Tibial nerve (tissue), 4 donors: ENCODE measurements around the gene ANO7. TPM values are rescaled to one million over a fixed set of nuclear protein-coding genes. Genes with fewer than 3 reads are reported as not detected.

ENCODE experiments used
- DNase-seq, 2 donors: peaks; one replicate each; pipeline ENCODE4 v3.0.0-alpha.2; 2019; ENCODE audit warnings: low spot score in 2 of 2
- H3K27ac ChIP-seq, 4 donors: fragments of 200-600 bp; sonication (generic) in 3 of 4; one replicate each; pipeline ENCODE4 v1.5.1; 2017 to 2019; ENCODE audit warnings: mild to moderate bottlenecking in 1 of 4
- H3K27me3 ChIP-seq, 2 donors: fragments of 200-600 bp; sonication (generic) in 1 of 2; one replicate each; pipeline versions ENCODE4 v1.5.1 to v1.6.0; 2017 to 2019
- H3K36me3 ChIP-seq, 3 donors: fragments of 200-600 bp; sonication (generic); one replicate each; pipeline ENCODE4 v1.5.1; 2018 to 2019
- H3K4me1 ChIP-seq, 4 donors: fragments of 200-600 bp; sonication (generic) in 3 of 4; one replicate each; pipeline ENCODE4 v1.5.1; 2017 to 2019
- H3K4me3 ChIP-seq, 4 donors: fragments of 200-600 bp; sonication (generic) in 3 of 4; one replicate each; pipeline ENCODE4 v1.5.1; 2017 to 2019; ENCODE audit warnings: mild to moderate bottlenecking in 1 of 4, moderate library complexity in 1 of 4
- H3K9me3 ChIP-seq, 4 donors: fragments of 200-600 bp; sonication (generic) in 3 of 4; one replicate each; pipeline ENCODE4 v1.5.1; 2017 to 2019
- CTCF ChIP-seq, 5 experiments: fragments of 200-600 bp in 3 of 5; fragments of 450-650 bp in 2 of 5; sonication (generic) in 3 of 5; IDR thresholded peaks; one replicate each; pipeline ENCODE4 v1.5.1; 2016 to 2019; ENCODE audit warnings: antibody characterized with exemption in 5 of 5, mild to moderate bottlenecking in 3 of 5, moderate library complexity in 2 of 5
- EP300 ChIP-seq, 2 donors: sonication (generic); formaldehyde crosslinking; IDR thresholded peaks; one replicate each; pipeline ENCODE4 v1.6.1; 2017; ENCODE audit warnings: antibody characterized with exemption in 2 of 2, mild to moderate bottlenecking in 1 of 2
- POLR2A ChIP-seq, 2 donors: fragments of 450-650 bp; IDR thresholded peaks; one replicate each; pipeline ENCODE4 v1.6.1; 2017; ENCODE audit warnings: antibody characterized with exemption in 2 of 2, mild to moderate bottlenecking in 2 of 2, moderate library complexity in 2 of 2
- whole genome bisulfite sequencing, 2 donors: methylation state at CpG; one replicate each; pipeline ENCODE4 v1.1.5; 2018; 5-methylcytosine and 5-hydroxymethylcytosine counted together
- total RNA-seq, 4 donors: library from RNA; depleted of rRNA; stranded (reverse); fragments of >200 nt; gene quantifications; one replicate each; pipeline ENCODE4 v1.1.0, GENCODE V29; 2016

Gene ANO7
- total RNA-seq, 4 donors from 2014 or later, result 0.42 to 1.2 (median 0.51) TPM

GRCh38 chr2:241234066-241234790 is 45.8 kb downstream of the ANO7 start:
- Histone ChIP-seq H3K27ac (no peak overlapping the region), H3K27me3 (no peaks in the 10 kb centered on the region), H3K9me3 (no peaks in the 10 kb centered on the region), H3K4me3 (no peak overlapping the region), H3K36me3 (peaks cover 6 to 100% (median 78%) of the 10 kb centered on the region in 3 donors), H3K4me1 (no peaks in the 10 kb centered on the region)
- WGBS, 2 donors, result 86 to 91% methylated on average over 21 of the region's 21 CpGs
- DNase-seq, result no peak
- TF ChIP-seq EP300 (IDR thresholded peaks at IDR 0.05), result no peak
- TF ChIP-seq POLR2A (IDR thresholded peaks at IDR 0.05), result no peak
- TF ChIP-seq CTCF (IDR thresholded peaks at IDR 0.05), result no peak

GRCh38 chr2:241234962-241235740 is 46.7 kb downstream of the ANO7 start:
- H3K36me3 ChIP-seq, result peaks cover 8 to 100% (median 78%) of the 10 kb centered on the region in 3 donors
- WGBS, 2 donors, result 83 to 85% methylated on average over 26 of the region's 26 CpGs
- no peak overlapping the region for H3K4me3 ChIP-seq
- no peaks in the 10 kb centered on the region for H3K27me3 ChIP-seq
- no peak overlapping the region for H3K27ac ChIP-seq
- no peak for DNase-seq
- H3K4me1 ChIP-seq, result no peaks in the 10 kb centered on the region
- TF ChIP-seq CTCF (IDR thresholded peaks at IDR 0.05), result no peak
- TF ChIP-seq EP300 (IDR thresholded peaks at IDR 0.05), result no peak
- H3K9me3 ChIP-seq, result no peaks in the 10 kb centered on the region

- no peaks in the 10 kb centered on the region for H3K27me3 ChIP-seq
- WGBS, 2 donors, result 89 to 90% methylated on average over 26 to 30 of the region's 30 CpGs
- no peak overlapping the region for H3K4me3 ChIP-seq
- peaks cover 7 to 100% (median 76%) of the 10 kb centered on the region in 3 donors for H3K36me3 ChIP-seq
- H3K4me1 ChIP-seq, result no peaks in the 10 kb centered on the region
- H3K9me3 ChIP-seq, result no peaks in the 10 kb centered on the region
- no peak overlapping the region for H3K27ac ChIP-seq
- DNase-seq, result no peak
- TF ChIP-seq POLR2A (IDR thresholded peaks at IDR 0.05) (no peak), EP300 (IDR thresholded peaks at IDR 0.05) (no peak)
These were observed 47.5 kb downstream of the ANO7 start for GRCh38 chr2:241235859-241236593.

GRCh38 chr2:241237047-241237446 is 48.6 kb downstream of the ANO7 start:
- no peaks in the 10 kb centered on the region for H3K4me1 ChIP-seq
- no peak overlapping the region for H3K27ac ChIP-seq
- H3K9me3 ChIP-seq, result no peaks in the 10 kb centered on the region
- no peak overlapping the region for H3K4me3 ChIP-seq
- H3K27me3 ChIP-seq, result no peaks in the 10 kb centered on the region
- H3K36me3 ChIP-seq, result peaks cover 7 to 98% (median 71%) of the 10 kb centered on the region in 3 donors
- no peak for DNase-seq
- 84 to 86% methylated on average over 6 of the region's 6 CpGs for WGBS, 2 donors
- TF ChIP-seq EP300 (IDR thresholded peaks at IDR 0.05), result no peak
- no peak for TF ChIP-seq POLR2A (IDR thresholded peaks at IDR 0.05)
- no peak for TF ChIP-seq CTCF (IDR thresholded peaks at IDR 0.05)

- Histone ChIP-seq H3K9me3 (no peaks in the 10 kb centered on the region), H3K4me1 (no peaks in the 10 kb centered on the region), H3K4me3 (no peak overlapping the region), H3K27ac (no peak overlapping the region), H3K36me3 (peaks cover 12 to 98% (median 73%) of the 10 kb centered on the region in 3 donors), H3K27me3 (no peaks in the 10 kb centered on the region)
- 91 to 93% methylated on average over 6 to 12 of the region's 12 CpGs for WGBS, 2 donors
- DNase-seq, result no peak
- TF ChIP-seq EP300 (IDR thresholded peaks at IDR 0.05), result no peak
- TF ChIP-seq POLR2A (IDR thresholded peaks at IDR 0.05), result no peak
- no peak for TF ChIP-seq CTCF (IDR thresholded peaks at IDR 0.05)
These were observed 49.5 kb downstream of the ANO7 start for GRCh38 chr2:241237949-241238371.
